HG02798 (cell line): ENCODE results near the gene OR56B4.
"Not testable (repeated sequence)": the region's sequence is repeated elsewhere in the genome, so short reads cannot be mapped to it uniquely, and the experiment has no call there.

Experiments used
- ATAC-seq: cut with Tn5 transposase; IDR thresholded peaks from one replicate; pipeline ENCODE4 v1.9.1; 2021; ENCODE audit warnings: mild to moderate bottlenecking; ENCODE audit not compliant: unreplicated experiment, poor library complexity

OR56B4 gene, protein sequence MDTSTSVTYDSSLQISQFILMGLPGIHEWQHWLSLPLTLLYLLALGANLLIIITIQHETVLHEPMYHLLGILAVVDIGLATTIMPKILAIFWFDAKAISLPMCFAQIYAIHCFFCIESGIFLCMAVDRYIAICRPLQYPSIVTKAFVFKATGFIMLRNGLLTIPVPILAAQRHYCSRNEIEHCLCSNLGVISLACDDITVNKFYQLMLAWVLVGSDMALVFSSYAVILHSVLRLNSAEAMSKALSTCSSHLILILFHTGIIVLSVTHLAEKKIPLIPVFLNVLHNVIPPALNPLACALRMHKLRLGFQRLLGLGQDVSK

DNA sequence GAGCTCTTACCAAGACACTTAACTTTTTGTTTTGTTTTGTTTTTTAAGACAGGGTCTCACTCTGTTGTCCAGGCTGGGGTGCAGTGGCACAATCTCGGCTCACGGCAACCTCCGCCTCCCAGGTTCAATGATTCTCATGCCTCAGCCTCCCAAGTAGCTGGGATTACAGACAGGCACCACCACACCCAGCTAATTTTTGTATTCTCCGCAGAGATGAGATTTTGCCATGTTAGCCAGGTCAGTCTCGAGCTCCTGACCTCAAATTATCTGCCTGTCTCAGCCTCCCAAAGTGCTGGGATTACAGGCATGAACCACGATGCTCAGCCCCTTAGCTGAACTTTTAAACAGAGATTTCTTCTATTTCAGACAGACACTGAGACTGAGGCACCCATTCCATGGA is at the start of gene OR56B4:
OR56B4 (plus strand) TSS at position 301 of the 400 bp plus-strand sequence; CDS start at position 396, 95 bp downstream.
- ATAC-seq = not testable (repeated sequence)

DNA sequence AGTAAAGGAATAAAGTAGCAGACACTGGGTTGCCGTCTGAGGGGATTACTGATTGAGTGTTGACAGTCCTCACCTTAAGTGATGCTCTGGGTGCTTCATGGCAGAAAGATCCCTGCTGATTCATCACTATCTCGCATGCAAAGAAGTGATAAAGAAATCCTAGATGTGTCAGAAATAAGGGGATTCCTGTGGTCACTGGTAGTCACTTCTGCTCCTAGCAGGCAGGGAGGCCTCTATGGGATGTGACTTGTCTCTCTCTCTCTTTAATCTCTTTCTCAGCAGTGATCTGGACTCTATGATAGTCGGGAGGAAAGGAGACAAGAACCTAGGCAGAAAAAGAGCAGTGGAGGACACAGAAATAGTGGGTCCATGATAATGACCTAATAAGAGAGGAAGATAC is 46.0 kb upstream of the OR56B4 start:
- ATAC-seq = no peak

DNA sequence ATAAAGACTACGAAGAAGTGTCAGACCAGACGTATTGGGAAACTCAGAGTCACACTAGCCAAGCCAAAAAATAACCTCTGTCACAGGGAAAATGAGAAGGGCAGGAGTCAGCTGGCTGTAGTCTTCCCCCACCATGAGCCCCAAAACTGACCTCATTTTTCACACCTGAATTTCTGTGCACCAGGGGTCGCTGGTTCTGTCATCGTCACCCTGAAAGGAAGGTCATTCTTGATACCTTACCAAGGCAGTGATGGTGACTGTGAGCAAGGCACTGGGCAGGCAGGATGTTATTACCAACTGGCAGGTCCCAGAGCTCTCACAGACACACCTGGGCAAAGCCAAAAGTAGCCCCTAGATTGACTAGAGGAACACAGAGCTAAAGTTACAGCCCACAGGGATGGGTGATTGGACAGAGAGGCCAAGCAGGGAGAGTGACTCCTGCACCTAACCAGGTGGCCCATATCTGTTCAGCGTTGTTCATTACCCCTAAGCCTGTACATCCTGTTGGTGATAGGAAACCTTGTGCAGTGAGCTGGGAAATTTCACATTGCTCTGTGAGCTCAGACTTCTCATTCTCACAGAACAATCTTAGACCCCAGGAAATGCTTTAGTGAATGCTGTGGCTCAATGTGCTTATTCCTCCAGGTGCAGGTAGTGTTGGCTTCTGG is 44.7 kb upstream of the OR56B4 start:
- no peak for ATAC-seq

DNA sequence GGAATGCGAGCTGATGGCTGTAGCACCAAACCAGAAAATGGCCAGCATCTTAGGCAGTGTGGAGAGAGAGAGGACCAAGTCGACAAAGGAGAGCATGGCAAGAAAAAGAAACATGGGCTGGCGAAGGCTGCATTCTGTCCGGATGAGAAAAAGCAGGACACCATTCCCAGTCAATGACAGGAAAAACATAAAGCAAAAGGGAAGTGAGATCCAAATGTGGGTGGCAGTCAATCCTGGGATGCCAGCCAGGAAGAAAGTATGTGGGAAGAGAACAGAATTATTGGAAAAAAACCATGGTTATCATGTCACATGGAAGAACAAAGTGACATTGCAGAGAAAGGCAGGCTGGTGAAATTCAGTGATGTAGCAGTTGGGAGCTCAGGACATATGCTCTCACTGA is 40.0 kb upstream of the OR56B4 start:
- ATAC-seq = no peak

DNA sequence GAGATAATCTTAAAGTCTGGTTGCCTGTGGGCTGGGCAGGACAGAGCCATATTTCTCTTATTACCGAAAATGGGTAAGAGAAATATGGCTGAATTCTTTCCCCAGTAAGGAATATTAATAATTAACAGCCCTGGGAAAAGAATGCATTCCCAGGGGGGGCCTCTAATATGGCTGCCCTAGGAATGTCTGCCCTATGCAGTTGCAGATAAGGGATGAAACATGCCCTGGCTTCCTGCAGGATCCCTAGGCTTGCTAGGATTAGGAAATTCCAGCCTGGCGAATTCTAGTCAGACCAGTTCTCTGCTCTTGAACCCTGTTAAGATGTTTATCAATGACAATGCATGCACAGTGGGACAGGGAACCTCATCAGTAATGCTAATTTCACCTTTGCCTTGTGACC is 31.0 kb upstream of the OR56B4 start:
- not testable (repeated sequence) for ATAC-seq

DNA sequence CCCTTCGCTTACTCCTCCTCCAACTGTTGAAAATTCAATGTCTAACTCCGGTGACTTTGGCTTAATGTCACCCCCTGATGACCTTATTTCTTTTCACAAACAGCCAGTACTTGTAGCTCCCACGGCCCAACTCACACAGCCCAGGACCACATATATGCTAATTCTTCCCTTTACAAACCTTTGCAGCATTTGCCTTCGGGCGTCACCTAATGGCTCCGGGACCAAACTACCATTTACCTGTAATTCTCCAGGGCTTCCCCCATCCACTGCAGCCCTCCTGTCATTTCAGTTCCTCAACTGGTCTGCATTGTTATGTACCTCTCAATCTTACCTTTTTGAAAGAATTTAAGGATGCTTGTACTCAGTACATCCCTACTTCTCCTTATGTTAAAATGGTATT is 29.8 kb upstream of the OR56B4 start:
- no peak for ATAC-seq

DNA sequence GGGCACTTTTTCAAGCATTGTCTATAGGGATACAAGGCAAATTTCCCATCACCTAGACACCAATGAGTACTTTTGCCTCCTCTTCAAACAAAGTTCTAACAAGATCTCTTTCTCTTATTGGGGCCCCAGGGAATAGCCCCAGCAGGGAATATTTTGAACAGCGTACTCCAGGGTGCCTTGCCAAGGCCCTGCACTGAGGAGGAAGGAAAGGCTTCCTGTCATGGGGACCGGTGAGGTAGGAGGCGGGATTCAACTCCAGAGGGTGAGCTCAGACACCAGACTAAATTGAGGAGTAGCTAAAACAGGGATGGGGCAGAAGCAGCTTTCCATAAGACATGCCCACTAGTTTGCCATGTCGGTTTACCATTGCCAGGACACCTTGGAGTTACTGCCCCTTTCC is 28.0 kb upstream of the OR56B4 start:
- no peak for ATAC-seq

DNA sequence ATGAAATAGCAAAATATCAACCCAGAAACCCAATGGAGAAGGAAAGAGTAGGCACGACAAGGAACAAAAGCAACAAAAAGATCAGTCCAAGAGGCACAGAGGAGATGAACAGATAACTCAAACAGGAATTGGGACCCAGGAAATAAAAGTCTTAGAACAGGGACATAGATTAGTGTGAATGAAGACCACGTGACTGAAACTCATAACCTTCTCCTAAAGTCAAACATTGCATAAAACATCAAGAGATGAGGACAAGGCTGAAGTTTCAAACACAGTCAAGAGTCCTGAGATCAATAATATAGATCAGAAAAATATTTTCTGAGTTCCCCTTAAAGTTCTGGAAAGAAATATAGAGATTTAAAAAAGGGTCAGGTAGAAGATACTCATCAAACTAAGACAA is 24.4 kb upstream of the OR56B4 start:
- no peak for ATAC-seq

DNA sequence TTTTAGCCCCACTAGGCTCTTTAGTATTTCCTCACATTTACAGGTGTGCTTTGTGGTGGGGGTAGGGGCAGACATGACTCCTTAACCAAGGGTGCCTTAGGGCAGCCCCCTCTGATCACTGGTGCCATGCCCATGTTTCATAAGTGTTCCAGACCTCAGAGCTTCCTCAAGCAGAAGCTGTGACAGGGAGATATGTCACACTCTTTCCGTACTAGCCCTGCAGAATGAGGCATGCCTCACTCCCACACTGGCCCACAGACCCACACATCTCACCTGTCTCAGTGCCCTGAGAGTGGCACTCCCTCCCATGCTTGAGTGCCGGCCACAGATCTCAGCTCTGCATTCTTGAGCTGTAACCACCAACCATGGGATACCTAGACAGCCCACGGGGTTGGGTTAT is 22.9 kb upstream of the OR56B4 start:
- ATAC-seq = no peak

DNA sequence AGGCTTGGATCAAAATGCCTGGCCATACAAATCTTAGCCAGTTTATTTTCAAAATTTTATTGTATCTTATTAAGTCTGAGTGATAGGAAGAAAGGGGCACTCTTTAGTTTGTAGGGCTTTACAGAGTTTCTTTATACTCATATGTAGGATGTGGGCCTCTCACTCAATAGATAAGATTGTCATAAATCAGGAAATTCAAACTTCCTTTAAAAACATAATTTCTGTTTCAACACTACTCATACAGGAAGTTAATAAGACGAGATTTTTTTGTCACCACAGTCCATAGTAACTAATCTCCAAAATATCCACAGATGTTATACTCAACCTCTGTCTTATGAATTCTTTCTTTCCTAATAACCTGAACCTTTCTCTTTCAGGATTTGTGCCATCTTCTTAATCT is 13.3 kb upstream of the OR56B4 start:
- no peak for ATAC-seq

DNA sequence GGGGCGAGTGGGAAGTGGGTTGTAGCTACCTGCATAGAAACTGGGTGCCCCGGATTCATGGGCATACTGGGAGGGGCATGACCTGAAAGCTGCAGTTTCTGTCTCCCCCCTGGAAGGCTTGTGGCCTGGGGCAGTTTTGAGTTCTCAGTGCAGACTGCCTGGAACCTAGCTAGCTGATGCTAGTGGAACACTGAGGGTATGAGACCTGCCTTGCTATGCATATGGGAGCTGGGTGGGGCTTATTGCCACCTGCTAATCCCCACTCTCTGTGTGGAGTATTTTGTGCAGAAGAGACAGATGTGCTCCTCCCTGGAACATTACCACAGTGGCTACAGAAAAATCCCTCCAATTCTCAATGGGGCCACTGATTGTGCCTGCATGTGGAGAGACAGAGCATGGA is 11.7 kb upstream of the OR56B4 start:
- no peak for ATAC-seq

DNA sequence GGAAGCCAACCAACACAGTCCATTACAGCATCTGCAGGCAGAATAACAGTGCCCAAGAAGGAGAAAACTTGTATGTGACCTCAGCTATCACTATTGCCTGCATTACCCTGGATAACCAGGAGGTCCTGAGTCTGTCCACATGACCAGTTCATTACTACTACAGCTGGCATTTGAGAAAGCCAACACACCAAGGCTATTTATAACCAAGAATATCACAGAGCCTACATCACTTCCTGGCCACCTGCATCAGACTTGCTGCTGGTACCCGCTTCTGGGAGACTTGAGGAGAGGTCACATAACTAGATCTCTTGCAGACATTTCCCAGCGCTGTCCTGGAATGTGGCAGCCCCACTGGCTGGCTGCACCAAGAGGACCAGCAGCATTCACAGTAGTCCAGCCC is 11.1 kb upstream of the OR56B4 start:
- ATAC-seq = no peak

DNA sequence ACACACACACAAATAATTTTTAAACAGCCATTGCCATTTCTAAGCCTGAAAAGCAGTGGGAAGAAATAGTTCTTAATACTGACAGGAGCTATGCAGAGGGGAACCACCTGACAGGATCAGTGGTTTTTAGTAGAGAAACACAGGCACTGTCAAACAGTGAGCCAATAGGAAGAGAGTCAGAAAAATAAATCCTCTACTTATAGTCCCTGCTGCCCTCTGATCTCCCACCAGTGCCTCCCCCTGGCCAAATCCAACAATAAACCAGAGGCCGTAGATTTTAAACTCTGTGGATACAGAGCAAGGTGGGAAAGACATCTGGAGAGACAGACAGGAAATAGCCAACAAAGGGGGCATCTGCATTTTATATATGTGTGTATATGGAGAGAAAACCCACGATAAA is 7.9 kb upstream of the OR56B4 start:
- ATAC-seq = no peak

DNA sequence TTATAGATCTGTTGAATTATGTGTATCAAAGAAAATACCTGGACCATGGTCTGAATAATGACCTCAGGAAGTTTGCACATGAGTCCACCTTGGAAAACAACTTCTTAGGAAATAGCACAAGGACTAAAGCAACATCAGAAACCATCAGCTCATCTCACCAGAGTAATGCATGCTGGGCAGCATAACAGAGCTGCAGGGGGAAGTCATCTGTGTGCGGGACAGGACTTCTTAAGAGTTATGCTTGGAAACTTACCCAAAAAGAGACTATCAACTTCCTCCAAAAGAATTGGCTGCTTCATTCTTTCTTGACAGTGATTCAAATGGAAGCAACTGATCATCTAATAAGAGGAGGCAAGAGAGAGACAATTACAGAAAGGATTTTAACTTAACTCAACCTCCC is 2.5 kb downstream of the OR56B4 start:
- ATAC-seq = no peak

DNA sequence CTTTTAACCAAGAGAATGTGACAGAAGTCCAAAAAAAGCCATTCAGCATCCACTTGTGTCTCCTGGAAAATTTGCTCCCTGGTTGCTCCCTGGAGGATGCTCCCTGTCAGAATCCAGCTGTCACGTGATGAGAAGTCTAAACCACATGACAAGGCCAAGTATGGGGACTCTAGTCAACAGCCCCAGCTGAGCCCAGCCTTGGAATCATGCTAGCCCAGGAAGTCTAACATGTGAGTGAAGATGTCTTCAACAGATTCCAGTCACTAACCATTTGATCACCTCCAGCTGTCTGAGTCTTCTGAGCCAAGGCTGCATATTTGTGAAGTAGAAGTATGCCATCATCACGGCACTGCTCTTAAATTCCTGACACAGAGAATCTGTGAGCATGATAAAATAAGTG is 4.2 kb downstream of the OR56B4 start:
- no peak for ATAC-seq

DNA sequence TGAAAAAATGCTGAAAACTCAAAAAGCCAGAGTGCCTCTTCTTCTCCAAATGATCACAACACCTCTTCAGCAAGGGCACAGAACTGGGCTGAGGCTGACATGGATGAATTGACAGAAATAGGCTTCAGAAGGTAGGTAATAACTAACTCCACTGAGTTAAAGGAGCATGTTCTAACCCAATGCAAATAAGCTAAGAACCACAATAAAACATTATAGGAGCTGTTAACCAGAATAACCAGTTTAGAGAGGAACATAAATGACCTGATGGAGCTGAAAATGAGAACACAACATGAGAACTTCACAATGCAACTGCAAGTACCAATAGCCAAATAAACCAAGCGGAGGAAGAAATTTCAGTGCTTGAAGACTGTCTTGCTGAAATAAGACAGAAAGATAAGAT is 9.2 kb downstream of the OR56B4 start:
- ATAC-seq = no peak

DNA sequence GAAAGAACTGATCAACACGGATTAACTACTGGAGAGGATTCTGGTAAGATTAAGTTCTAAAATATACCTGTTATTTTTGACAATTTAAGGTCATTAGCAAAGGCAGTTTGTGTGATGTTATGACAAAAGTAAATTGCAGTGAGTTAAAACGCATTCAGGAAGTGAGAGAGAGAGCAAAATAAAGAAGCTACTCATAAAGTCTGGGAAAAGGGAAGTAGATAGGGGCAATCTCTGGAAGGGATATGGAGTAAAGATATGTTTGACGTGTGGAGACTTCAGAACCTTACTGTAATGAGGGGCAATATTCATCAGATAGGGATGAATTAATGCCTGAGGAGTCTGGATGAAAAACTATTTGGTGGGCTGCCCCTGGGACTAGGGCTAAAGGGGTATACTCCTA is 16.8 kb downstream of the OR56B4 start:
- ATAC-seq = no peak

DNA sequence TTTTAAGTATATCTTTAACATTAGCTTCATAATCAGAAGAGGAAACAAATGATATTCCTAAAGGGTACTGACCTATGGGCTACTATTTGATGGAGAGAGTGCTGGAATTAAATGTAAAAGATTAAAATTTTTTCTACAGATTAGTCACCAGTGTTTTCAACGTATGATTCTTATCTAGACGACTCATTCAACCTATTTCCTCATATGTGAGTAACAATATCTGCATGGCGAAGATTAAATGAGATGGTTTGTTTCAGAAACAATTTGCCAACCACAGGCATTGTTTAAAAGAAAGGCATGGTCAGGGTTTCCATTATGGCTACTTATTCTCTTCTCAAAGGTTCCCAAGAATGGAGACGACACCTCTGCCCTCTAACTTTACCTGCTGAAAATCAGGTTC is 20.4 kb downstream of the OR56B4 start:
- ATAC-seq = no peak

DNA sequence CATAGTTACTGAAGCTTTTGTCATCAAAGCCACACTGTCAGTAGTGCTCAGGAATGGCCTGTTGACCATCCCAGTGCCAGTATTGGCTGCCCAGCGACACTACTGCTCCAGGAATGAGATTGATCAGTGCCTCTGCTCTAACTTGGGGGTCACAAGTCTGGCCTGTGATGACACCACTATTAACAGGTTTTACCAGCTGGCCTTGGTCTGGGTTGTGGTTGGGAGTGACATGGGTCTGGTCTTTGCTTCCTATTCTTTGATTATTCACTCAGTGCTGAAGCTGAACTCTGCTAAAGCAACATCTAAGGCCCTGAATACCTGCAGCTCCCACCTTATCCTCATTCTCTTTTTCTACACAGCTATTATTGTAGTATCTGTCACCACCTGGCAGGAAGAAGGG is 21.5 kb downstream of the OR56B4 start:
- ATAC-seq = no peak

DNA sequence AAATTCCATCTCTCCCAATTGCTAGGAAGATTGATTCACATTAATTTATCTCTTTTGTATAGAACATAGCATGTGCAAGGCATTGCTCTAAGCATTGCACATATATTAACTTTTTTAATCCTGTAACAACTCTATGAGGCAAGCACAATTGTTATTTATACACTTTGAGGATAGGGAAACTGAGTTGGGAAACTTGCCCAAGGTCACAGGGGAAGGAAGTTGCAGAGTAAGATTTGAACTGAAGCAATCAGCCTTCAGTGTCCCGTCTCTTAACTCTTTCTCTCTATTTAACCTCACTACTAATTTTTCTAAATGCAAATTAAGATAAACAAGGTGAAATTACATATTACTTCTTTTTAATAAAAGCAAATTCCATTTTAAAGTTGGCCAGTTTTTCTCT is 22.2 kb downstream of the OR56B4 start:
- no peak for ATAC-seq

DNA sequence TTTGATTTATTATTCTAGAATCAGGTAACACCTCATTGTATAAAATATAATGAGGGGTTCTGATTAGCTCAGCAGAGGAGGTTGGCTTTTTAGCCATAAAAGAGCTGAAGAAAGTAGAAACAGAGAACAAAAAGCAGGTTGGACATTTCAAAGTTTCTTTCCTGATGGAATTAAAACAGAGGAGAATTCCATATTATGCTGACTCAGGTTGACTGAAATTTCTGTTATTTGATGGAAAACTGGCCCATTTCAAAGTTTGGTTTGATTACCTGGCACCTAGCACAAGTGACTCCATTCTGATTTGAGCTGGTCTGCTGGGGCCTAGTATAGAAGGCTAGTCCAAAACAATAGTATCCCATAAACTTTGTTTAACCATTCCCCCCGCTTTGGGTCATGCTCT is 24.9 kb downstream of the OR56B4 start:
- ATAC-seq = no peak

DNA sequence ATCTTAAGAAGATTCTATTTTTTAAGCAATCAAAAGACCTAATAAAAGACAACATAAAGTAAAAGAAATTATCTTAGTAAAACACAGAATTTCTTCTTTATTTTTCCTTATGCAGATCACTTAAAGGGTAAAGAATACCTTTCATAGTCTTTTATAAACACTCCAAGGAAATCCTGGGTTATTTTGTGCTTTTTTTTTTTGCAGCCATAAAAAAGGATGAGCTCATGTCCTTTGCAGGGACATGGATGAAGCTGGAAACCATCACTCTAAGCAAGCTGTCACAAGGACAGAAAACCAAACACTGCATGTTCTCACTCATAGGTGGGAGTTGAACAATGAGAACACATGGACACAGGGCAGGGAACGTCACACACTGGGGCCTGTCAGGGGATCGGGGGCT is 28.5 kb downstream of the OR56B4 start:
- not testable (repeated sequence) for ATAC-seq
